Fibroblast of skin of left biceps (primary cell): ENCODE measurements around the gene SOAT1.
"Not testable (repeated sequence)": the region's sequence is repeated elsewhere in the genome, so short reads cannot be mapped to it uniquely, and the experiment has no call there.

ENCODE experiments used
- DNase-seq, 2 experiments: peaks; one replicate each; pipeline ENCODE4 v3.0.0-alpha.2; 2013; ENCODE audit warnings: low read depth in 2 of 2

SOAT1 gene

DNA sequence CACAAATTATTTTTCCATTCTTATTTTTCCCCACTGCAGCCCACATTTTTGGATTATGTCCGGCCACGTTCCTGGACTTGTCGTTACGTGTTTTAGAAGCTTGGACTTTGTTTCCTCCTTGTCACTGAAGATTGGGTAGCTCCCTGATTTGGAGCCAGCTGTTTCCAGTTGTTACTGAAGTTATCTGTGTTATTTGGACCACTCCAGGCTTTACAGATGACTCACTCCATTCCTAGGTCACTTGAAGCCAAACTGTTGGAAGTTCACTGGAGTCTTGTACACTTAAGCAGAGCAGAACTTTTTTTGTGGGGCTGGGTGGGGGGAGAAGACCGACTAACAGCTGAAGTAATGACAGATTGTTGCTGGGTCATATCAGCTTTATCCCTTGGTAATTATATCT, 59.9 kb downstream of the SOAT1 start:
- peak in 1 of 2 experiments; percentile 47 for DNase-seq

DNA sequence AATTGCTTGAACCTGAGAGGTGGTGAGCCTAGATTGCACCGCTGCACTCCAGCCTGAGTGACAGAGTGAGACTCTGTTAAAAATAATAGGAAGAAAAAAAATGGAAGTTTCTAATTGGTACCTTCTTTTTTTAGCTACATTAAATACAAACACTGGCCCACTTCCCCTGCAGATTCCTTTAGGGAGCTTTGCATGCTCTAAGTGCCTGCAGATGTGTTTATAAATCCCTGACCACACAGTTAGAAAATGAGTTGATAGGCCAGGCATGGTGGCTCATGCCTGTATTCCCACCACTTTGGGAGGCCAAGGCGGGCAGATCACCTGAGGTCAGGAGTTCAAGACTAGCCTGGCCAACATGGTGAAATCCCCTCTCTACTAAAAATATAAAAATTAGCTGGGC, 68.0 kb downstream of the SOAT1 start:
- DNase-seq, result peak in 1 of 2 experiments; percentile 8

GRCh38 chr1:179365342-179366092, 71.9 kb downstream of the SOAT1 start, which contains the start of gene AXDND1:
Gene AXDND1, plus strand, starts transcription at chr1:179365971. Its CDS starts 539 bp downstream, at chr1:179366510.
- peak; percentile 60 to 61 for DNase-seq

DNA sequence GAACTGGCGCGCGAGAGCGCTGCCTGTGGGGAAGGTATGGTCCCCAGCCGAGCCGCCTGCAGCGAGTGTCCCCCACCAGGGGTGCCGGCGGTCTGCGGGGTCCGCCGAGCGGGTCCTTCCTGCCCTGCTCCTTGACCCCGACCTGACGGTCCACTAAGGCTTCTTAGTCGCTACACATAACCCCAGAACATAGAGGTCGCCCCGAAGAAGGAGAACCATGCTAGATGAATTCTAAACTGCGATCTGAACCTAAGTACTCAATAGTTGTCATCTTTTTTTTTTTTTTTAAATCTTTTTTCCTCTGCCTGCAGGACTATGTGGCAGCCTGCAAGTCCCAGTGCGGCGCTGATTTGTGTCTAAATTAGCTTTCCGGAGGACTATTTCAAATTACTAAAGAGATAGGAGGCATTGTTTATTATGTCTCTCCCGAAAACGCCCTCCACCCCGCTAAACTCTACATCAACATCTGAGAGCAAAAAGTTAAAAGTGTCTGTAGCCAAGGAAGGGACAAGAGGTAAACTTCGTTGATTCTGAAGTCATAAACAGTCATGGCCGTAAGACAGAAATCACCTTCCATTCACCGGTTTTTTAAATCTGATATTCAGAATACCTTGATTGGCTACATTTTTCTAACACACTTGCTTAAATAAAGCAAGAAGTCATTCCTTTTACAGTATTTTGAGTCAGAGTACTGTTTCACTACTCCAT, 72.7 kb downstream of the SOAT1 start:
- no peak for DNase-seq

GRCh38 chr1:179369751-179370341, 76.2 kb downstream of the SOAT1 start:
- DNase-seq, result peak in 1 of 2 experiments; percentile 40

- DNase-seq, result no peak
Measured at GRCh38 chr1:179372160-179372559, 78.6 kb downstream of the SOAT1 start.

- no peak for DNase-seq
Measured at GRCh38 chr1:179376223-179376622, 82.6 kb downstream of the SOAT1 start.

DNA sequence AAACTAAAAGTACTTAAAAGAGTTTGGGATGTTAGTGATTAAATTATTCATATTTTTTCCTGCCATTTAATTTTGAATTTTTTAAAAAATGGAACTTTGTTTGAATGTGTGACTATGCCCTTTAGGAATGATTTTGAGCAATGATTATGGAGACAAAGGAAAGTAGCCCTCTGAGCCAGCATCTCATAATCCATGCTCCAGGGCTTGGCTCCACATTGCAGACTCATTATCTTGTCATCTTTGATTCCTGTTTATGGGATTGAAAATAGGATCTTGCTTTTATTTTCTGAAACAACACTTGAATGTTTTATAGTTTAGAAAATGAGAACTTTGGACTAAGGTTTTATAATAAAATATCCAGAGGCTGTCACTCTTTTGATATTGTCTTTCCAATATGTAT, 86.7 kb downstream of the SOAT1 start:
- no peak for DNase-seq

- no peak for DNase-seq
Measured at GRCh38 chr1:179384027-179384426, 90.4 kb downstream of the SOAT1 start.

GRCh38 chr1:179385510-179385909, 91.9 kb downstream of the SOAT1 start:
- no peak for DNase-seq

DNA sequence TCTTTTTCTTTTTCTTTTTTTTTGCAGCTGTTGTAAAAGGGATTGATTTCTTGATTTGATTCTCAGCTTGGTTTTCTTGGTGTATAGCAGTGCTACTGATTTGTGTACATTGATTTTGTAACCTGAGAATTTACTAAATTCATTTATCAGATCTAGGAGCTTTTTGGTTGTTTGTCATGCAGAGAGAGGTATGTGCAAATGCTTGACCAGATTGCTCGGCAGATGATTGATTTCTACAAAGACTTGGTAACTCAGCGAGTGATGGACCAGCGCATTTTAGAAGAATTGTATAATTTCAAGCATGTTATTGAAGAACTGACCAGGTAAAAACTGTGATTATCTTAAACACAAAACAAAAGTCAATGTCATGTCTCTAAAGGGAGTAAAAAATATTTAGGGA, 100.1 kb downstream of the SOAT1 start:
- no peak for DNase-seq

DNA sequence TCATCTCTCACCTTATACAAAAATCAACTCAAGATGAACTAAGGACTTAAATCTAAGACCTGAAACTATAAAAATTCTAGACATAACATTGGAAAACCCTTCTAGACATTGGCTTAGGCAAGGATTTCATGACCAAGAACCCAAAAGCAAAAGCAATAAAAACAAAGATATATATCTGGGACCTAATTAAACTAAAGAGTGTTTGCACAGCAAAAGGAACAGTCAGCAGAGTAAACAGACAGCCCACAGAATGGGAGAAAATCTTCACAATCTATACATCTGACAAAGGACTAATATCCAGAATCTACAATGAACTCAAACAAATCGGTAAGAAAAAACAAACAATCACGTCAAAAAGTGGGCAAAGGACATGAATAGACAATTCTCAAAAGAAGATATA, 105.8 kb downstream of the SOAT1 start:
- DNase-seq, result not testable (repeated sequence)
